RWPE2 (cell line): Measurements from ENCODE around the gene SSTR3.

Experiments
- ATAC-seq: fragments of 200-7000 bp; cut with Tn5 transposase; 3 replicates; pipeline ENCODE4 v1.9.1; 2021; ENCODE audit warnings: low read depth
- DNase-seq: peaks from one replicate; pipeline ENCODE4 v3.0.0-alpha.2; 2020; ENCODE audit warnings: low spot score
- H3K27ac ChIP-seq: fragments of 450-650 bp; 2 replicates; pipeline ENCODE4 v1.5.1; 2017; ENCODE audit warnings: mild to moderate bottlenecking; ENCODE audit not compliant: poor library complexity, severe bottlenecking
- H3K27me3 ChIP-seq: fragments of 250-450 bp; sonication (Bioruptor Pico); 2 replicates; pipeline ENCODE4 v1.5.1; 2021; ENCODE audit warnings: mild to moderate bottlenecking, moderate library complexity; ENCODE audit not compliant: insufficient read depth, poor library complexity, severe bottlenecking
- H3K36me3 ChIP-seq: fragments of 250-450 bp; sonication (Bioruptor Pico); 2 replicates; pipeline ENCODE4 v1.5.1; 2020; ENCODE audit warnings: low read depth, mild to moderate bottlenecking, moderate library complexity
- H3K4me1 ChIP-seq: fragments of 250-450 bp; sonication (Bioruptor Pico); 2 replicates; pipeline ENCODE4 v1.5.1; 2021; ENCODE audit warnings: mild to moderate bottlenecking, moderate library complexity; ENCODE audit not compliant: insufficient read depth, poor library complexity, severe bottlenecking
- H3K4me3 ChIP-seq: fragments of 250-450 bp; sonication (Bioruptor Pico); 2 replicates; pipeline ENCODE4 v1.5.1; 2021; ENCODE audit warnings: mild to moderate bottlenecking, moderate library complexity; ENCODE audit not compliant: severe bottlenecking
- H3K9me3 ChIP-seq: fragments of 250-450 bp; sonication (Bioruptor Pico); 2 replicates; pipeline ENCODE4 v1.5.1; 2021; ENCODE audit warnings: mild to moderate bottlenecking, moderate library complexity; ENCODE audit not compliant: severe bottlenecking
- TF ChIP-seq, protein P1 (sequence below): fragments of 450-650 bp; IDR thresholded peaks from one replicate; pipeline ENCODE4 v1.5.1; 2017; ENCODE audit warnings: mild to moderate bottlenecking, moderate library complexity; ENCODE audit not compliant: poor library complexity, severe bottlenecking

The SSTR3 gene

DNA sequence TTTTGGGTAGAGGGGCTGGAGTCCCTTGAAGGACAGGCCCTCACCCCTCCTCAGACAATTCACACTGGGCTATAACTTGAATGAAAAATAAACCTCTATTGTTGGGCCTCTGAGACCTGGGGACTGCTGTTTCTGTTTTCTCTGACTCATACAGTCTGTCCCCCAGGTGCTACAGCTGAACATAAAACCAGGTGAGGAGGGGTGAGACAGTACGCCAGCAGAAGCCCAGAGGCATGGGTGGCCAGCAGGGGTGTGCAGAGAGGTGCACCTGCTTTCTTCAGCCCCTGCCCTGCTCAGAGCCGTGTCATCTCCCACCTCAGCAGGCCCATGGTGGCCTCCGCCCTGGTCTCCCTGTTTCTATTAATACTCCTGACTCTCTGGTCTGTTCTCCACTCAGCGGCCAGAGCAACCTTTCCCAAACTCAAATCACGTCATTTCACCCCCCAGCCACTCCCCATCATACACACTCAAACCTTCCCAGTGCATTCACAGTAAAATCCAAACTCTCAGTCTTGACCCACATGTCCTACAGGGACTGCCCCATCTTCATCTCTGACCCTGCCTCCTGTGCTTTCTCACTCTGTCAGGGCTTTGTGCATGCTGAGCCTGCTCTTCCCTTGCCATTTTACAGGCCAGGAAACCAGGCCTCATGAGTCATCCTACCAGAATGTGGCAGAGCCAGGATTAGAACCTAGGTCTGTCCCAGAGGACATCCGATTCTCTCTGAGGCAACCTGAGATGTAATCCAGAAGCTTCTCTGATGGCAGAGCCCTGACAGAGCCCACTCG is 57.2 kb downstream of the SSTR3 start:
- Histone ChIP-seq H3K36me3 (no peaks in the 10 kb centered on the region), H3K4me1 (no peaks in the 10 kb centered on the region), H3K27ac (no peak overlapping the region), H3K4me3 (no peak overlapping the region), H3K9me3 (peaks cover 4% of the 10 kb centered on the region), H3K27me3 (no peaks in the 10 kb centered on the region)
- TF ChIP-seq, protein P1, sequence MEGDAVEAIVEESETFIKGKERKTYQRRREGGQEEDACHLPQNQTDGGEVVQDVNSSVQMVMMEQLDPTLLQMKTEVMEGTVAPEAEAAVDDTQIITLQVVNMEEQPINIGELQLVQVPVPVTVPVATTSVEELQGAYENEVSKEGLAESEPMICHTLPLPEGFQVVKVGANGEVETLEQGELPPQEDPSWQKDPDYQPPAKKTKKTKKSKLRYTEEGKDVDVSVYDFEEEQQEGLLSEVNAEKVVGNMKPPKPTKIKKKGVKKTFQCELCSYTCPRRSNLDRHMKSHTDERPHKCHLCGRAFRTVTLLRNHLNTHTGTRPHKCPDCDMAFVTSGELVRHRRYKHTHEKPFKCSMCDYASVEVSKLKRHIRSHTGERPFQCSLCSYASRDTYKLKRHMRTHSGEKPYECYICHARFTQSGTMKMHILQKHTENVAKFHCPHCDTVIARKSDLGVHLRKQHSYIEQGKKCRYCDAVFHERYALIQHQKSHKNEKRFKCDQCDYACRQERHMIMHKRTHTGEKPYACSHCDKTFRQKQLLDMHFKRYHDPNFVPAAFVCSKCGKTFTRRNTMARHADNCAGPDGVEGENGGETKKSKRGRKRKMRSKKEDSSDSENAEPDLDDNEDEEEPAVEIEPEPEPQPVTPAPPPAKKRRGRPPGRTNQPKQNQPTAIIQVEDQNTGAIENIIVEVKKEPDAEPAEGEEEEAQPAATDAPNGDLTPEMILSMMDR: no peak
- DNase-seq: no peak
- ATAC-seq: no peak
